Stimulated activated CD8-positive, alpha-beta memory T cell treated with anti-CD3 and anti-CD28 coated beads, Interleukin-15, amount 100 ng/mL, for 4 hours (primary cell): ENCODE data around the gene RAG2.

Source experiments
- DNase-seq, 2 donors: peaks; one replicate each; pipeline ENCODE4 v3.0.0-alpha.2; 2020; ENCODE audit warnings: low read depth in 2 of 2

The RAG2 gene

DNA sequence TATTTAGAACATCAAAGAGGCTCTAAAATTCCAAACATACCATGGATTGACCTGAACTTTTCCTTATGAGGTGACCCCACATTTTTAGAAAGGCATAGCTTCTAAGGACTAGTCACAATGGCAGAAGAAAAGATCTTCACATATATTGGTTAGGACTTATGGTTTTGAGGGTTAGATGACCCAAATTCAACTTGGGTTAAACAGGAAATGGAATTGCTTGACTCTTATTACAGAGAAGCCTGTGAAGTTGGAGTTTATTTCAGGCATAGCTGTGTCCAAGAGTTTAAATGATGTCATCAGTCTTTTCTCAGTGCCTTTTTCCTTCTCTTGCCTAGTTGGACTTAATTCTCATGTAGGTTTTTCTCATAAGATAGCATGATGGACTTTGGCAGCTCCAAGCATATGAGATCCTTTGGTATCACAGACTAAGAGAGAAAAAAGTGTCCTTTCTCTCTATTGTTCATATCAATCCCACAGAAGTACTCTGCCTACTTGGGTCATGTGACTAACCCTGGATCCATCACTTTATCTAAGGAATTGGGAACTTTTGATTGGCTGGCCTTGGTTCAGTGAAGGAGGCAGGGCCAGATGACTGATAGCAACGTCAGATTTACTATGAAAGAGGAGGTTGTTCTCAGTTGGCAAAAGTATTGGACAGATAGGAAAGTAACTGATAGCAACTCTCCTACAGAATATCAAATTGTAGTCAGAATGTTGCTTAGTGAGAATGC is 47.5 kb downstream of the RAG2 start:
- DNase-seq: no peak
